Glomerular endothelial cell (primary cell): ENCODE data around the gene TMC4. TPM values are rescaled to one million over a fixed set of nuclear protein-coding genes. Genes with fewer than 3 reads are reported as not detected.

Experiments used
- DNase-seq: peaks from one replicate; pipeline ENCODE4 v3.0.0-alpha.2; 2011; ENCODE audit warnings: low read depth, low spot score; ENCODE audit errors: extremely low read depth
- total RNA-seq: library from RNA; depleted of rRNA; stranded (reverse); fragments of >200 nt; gene quantifications from 2 replicates; pipeline ENCODE4 v1.2.3, GENCODE V29; 2015

The TMC4 gene
- total RNA-seq, 1 donor from 2014 or later = not detected

DNA sequence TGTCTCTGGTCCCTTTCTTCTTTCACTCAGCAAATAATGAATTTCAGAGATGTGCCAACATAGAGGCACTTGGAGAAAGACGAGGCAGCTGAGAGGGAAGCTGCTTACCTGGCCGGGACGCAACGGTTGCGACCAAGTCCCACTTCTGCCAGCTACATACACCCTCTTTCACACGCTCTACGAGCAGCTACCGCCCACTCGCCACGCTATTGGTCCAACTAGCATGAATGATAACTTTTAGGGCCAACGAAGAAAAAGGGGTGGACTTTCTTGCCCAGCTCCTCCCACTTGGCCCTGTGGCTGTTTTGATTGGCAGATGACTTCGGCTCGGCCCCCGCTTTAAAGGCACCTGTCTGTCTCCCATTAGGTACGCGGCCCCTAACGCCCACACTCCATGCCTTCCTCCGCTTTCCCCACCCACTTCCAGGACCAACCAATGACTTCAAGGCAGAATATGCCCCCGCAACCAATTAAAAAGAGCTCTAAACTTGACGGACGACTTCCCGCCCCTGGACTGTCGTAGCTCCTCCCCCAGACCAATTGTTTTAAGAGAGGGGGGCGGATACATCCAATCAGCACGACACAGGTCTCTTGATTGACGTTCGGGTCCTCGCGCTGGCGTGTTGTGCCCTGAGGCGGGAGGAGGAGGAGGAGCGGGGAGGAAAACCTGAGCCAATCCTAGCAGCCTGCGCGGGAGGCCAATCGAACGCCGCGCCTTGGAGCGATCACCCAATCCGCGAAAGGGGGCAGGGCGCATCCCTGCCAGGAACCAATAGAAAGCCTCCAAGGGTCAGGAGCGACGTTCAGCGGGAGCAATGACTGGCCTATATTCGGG is 35.9 kb downstream of the TMC4 start:
- peak; percentile 100 for DNase-seq

DNA sequence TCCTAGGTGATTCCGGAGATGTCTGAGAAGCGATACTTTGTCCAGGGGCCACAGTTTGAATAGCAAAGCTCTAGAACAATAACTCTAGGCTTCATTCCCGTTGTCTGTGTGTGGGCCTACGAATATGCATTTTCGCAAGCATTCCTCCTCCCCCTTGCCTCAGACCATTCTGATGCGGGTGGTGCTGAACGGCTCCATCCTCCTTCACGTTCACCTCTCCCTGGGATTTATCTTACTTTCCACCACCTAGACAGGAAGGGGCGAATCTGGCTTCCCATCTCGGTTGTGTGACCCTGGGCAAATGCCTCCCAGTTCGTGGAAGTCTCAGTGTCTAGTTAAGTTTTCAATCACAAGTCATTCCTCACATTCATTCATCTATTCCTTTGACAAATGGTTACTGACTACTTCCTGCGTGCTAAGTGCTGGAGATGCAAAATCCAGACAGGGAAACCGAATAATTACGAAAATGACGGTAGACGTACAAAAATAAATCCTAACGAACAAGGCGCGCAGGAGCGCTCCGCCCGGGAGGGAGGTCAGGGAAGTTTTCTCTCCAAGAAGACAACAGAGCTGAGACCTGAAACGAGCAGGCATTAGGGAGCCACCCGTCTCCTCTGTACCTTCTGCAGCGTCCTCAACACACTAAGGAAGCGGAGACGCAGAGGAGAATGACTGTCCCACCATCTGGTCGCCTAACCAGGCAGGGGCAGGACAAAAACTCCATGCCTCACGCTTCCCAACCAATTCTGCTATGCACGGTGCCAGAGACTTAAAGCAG is 36.7 kb downstream of the TMC4 start:
- DNase-seq = no peak

DNA sequence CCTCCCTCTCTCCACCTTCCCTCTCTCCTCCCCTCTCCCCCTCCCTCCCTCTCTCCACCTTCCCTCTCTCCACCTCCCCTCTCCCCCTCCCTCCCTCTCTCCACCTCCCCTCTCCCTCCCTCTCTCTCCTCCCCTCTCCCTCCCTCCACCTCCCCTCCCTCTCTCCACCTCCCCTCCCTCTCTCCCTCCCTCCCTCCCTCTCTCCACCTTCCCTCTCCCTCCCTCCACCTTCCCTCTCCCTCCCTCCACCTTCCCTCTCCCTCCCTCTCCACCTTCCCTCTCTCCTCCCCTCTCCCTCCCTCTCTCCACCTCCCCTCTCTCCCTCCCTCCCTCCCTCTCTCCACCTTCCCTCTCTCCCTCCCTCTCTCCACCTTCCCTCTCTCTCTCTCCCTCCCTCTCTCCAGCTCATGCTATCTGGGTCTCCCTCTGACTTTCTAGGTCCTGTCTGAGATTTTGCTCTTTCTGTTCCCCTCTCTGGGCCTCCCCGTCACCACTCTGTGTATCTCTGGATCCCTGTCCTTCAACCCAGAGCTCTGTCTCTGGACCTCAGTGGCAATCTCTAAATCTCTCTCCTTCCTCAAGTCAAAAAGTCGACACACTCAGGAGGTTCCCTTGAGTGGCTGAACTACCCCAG is 38.9 kb downstream of the TMC4 start:
- DNase-seq = no peak

DNA sequence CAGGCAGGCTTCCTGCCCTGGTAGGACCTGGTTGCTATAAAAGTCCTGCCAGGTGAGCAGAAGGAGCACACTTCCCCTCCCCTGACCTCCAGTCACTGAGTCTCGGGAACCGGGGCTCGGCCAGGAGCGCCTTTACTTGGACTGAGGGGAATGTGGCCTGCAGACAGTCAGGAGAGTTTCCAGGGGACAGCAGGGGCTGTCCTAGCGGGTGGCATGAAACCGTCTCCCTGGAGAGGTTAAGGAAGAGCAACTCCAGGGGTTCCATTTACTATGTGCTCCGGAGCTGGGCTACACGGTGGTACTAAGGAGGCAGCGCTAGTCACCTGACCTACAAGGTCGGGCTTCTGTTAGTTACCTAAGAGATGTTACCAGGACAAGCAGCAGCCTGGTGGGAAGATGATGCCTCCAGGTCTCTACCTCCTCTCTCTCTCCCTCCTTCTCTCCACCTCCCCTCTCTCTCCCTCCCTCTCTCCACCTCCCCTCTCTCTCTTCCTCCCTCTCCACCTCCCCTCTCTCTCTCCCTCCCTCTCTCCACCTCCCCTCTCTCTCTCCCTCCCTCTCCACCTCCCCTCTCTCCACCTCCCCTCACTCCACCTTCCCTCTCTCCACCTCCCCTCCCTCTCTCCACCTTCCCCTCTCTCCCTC is 39.5 kb downstream of the TMC4 start:
- DNase-seq = no peak

DNA sequence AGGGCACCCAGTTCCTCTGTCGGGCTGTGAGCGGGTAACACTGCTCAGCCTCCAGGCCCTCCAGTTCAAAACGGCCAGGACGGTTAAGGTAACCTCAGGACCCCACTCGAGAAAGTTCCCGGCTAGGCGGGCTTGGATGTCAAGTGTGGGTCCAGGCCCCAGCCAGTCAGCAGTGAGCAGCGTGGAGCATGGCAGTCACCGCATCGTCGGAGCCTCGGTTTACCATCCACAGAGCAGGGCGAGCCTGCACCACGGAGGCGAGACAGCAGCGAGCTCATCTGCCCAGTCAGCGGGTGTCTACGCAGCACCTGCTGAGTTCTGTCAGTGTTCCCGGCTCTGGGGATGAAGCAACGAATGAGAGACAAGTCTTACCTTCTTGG is 43.4 kb downstream of the TMC4 start:
- no peak for DNase-seq

DNA sequence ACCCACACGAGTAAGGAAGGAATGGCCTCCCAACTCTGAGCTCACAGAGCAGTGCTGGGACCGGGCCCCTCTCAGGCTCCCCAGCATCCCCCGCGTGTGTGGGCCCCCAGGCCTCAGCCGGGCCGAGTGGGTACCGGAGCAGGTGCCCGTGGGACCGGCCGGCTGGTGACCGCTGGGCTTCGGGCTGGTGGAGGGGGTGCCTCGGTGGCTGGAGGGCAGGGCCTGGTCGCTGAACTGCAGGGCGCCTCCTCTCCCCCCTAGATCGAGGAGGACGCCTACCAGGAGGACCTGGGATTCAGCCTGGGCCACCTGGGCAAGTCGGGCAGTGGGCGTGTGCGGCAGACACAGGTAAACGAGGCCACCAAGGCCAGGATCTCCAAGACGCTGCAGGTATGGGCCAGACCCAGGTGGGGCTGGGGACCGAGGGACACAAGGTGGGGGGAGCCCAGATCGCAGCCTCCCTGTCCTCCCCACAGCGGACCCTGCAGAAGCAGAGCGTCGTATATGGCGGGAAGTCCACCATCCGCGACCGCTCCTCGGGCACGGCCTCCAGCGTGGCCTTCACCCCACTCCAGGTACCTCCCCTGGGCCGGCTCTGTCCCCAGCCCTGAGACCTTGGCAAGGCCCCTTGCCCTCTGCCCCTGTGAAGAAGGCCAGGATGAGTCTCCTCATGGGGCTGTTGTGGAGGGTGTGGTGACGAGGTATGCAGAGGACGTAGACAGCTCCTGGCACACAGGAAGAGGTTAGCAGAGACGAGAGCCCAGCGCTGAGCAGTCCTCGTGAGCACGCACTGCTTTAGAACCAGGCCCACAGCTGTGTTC is 44.0 kb downstream of the TMC4 start:
- DNase-seq = no peak

DNA sequence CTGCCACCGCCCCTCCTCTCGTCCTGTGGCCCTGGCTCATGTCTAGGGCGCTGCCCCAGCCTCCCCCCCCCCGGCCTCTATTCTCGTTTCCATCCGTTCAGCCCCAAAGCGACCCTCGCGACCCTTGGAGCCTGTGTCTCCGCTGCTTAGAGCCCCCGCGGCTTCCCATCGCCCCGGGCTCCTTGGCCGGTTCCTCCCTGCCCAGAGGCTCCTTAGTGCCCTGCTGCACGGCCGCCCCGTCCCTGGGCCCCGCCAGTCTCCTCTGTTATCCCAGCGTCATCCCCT is 44.6 kb downstream of the TMC4 start:
- no peak for DNase-seq

DNA sequence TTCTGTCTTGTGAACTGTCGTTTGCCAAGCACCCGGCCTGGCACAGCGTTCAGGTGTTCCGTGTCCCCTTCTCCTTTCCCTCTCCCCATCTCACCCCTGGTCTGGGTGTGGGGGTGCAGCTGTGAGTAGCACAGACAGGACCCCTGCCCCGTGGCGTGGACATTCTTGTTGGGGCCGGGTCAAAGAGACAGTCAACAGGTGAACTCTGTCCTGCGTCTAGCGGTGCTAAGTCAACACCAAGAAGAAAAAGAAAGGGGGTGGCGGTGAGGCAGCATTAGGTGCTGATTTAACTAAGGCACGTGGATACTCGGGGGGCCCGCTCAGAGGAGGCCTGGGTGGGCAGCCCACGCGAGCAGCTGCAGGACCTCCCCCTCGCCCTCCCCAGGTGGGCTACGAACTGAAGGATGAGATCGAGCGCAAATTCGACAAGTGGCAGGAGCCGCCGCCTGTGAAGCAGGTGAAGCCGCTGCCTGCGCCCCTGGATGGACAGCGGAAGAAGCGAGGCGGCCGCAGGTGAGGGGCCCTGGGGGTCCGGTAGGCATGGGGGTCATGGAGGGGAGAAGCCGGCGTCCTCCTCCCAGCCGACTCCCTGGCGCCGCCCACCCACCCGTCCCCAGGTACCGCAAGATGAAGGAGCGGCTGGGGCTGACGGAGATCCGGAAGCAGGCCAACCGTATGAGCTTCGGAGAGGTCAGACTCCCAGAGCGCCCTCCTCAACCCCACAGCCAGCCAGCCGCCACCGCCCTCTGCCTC is 45.1 kb downstream of the TMC4 start:
- DNase-seq = no peak

DNA sequence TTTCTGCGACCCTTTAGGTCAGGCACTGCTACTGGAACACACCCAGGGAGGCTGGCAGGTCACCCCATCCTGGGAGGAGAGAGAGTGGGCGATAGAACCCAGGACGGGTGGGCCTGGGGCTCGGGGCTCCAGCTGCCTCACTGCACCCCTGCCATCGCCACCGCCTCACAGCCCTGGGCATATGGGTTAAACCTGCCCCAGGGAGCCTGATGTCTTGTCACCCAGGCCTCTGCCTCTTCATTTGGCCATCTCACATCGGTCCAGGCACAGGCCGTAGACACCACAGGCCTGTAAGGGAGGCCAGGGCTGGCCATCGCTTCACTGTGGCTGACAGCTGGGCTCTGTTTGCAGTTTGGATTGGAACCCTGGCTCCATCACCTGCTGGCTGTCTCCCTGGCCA is 47.2 kb downstream of the TMC4 start:
- DNase-seq = no peak

DNA sequence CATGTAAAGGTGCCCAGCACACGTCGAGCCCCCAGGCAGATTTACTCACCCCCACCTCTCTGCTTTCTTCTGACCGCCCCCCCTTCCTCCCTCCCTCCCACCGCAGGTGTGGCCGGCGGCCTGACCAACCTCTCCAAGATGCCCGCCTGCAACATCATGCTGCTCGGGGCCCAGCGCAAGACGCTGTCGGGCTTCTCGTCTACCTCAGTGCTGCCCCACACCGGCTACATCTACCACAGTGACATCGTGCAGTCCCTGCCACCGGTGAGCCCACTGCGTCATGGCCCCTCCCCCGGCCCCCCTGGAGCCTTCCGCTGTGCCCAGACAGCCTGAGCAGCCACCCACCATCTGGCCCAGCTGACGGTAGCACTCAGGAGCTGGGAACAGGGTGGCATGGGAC is 48.6 kb downstream of the TMC4 start:
- no peak for DNase-seq

DNA sequence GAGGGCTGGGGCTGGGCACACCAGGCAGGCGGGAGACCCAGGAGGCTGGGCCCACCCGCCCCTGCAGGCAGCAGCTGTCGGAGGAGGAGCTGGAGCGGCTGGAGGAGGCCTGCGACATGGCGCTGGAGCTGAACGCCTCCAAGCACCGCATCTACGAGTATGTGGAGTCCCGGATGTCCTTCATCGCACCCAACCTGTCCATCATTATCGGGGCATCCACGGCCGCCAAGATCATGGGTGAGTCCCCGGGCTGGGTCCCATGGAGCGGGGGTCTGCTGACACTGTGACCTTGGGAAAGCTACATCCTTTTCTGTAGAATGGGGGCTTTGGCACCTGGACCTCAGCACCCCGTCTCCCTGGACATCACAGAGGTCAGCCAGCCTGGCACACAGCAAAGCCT is 49.3 kb downstream of the TMC4 start:
- no peak for DNase-seq

DNA sequence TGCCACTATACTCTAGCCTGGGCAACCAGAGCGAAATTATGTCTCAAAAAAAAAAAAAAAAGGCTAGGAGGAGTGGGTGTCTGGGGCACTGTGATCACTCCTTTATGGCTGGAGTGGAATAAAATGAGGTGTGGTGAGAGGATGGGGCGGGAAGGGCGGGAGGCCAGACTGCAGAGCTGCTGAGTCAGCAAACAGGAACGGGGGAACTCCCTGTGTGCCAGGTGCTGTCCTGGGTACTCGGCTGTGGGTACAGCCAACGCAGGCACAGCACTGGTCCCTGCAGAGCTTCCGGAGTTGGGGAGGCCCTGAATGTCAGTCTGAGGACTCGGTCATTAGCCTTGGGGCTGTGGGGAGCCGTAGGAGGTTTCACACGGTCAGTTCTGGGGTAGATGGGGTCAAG is 51.7 kb downstream of the TMC4 start:
- no peak for DNase-seq

DNA sequence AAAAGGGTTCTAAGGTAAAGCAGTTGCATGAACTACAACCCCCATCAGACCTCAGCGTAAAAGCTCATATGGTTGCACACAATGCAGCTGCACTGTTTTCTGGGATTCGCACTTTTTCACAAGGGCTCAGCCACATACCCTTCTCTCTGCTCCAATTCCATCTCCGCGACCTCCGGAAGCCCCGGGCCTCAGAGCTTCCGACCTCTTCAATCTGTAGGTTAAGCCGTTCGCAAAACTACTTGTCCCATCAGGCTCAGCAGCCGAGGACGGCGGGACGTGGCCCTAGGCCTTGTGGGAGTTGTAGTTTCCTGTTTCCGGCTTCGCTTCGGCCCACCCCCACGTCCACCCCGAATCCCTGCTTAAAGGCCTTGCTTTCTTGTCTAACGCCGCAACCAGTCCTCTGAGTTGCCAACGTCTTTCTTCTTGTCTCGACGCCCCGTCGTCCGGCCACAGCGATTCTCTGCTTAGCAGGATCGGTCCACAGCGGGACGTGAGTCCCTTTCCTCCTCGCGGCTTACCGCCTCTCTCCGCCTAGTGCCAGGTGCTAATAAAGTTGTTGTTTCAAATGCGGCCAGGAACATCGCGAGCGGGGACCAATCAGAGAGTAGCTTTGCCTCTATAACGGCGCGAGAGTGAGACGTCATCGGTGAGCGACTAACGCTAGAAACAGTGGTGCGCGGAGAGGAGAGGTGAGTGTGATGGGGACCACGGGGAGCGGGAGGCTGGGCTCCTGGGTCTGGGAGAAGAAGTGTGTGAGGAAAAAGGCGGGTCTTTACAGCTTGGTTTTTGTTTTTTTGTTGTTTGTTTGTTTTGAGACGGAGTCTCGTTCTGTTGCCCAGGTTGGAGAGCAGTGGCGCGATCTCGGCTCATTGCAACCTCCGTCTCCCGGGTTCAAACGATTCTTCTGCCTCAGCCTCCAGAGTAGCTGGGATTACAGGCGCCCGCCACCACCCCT is 57.6 kb downstream of the TMC4 start, which contains the start of the genes PRPF31 and TFPT:
Gene PRPF31 (plus strand): TSS at position 646 of the 955 bp plus-strand sequence. CDS start 2,525 bp downstream, outside the sequence.
Gene TFPT (minus strand): TSS at position 549 of the 955 bp plus-strand sequence. CDS start 388 bp downstream, at position 161.
- DNase-seq = peak; percentile 94

DNA sequence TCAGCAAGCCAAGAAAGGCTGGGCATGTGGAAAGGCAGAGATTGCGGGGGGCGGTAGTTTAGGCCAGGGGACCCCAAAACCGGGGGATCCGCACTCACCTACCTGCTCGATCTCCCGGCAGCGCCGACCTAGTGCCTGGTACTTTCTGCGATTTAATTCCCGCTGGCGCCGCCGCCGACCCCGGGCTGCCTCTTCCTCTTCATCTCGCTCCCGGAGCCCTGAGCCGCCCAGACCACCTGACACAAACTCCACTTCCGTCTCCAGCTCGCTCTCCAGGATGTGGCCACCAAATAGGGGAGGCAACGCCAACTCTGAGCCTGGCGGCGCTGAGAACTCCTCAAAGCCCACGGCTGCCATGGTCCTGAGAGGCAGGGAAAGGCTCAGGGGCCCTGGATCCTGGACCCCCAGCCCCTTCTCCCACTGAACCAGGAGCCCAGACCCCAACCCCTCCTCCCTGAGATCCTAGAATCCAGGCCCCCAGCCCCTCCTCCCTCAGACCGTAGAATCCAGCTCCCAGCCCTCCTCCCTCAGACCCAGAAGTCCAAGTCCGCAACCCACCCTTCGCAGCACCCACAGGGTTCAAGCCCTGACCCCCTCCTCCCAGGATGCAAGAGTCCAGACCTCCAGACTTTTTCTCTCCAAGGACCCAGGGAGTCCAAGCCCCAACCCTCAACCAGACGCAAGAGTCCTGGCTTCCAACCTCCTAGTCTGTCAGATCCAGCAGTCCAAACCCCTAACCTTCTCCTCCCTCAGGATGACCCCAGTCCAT is 58.4 kb downstream of the TMC4 start:
- DNase-seq = no peak
